Rectal smooth muscle tissue (tissue), 1 donor: ENCODE results near the gene ANKRD28.
"Not testable (repeated sequence)": the region's sequence is repeated elsewhere in the genome, so short reads cannot be mapped to it uniquely, and the experiment has no call there.

Experiments used
- H3K27ac ChIP-seq: one replicate; pipeline ENCODE4 v1.7.0; 2013; ENCODE audit warnings: low read depth, low read length, inconsistent platforms
- H3K27me3 ChIP-seq: one replicate; pipeline ENCODE4 v1.7.0; 2013; ENCODE audit warnings: low read length; ENCODE audit not compliant: control insufficient read depth, insufficient read depth
- H3K36me3 ChIP-seq: one replicate; pipeline ENCODE4 v1.7.0; 2013; ENCODE audit warnings: low read length; ENCODE audit not compliant: control insufficient read depth, insufficient read depth
- H3K4me1 ChIP-seq: one replicate; pipeline ENCODE4 v1.7.0; 2013; ENCODE audit warnings: low read length; ENCODE audit not compliant: control insufficient read depth, insufficient read depth
- H3K4me3 ChIP-seq: one replicate; pipeline ENCODE4 v1.7.0; 2013; ENCODE audit warnings: low read length
- H3K9ac ChIP-seq: one replicate; pipeline ENCODE4 v1.7.0; 2013; ENCODE audit warnings: low read length

The ANKRD28 gene

GRCh38 chr3:15819576-15819975 is 21.8 kb upstream of the ANKRD28 start:
- Histone ChIP-seq H3K36me3 (no peaks in the 10 kb centered on the region), H3K27me3 (no peaks in the 10 kb centered on the region), H3K4me3 (no peak overlapping the region), H3K4me1 (no peaks in the 10 kb centered on the region), H3K9ac (no peak overlapping the region), H3K27ac (no peak overlapping the region)

- Histone ChIP-seq H3K9ac (no peak overlapping the region), H3K27ac (no peak overlapping the region), H3K4me1 (no peaks in the 10 kb centered on the region), H3K27me3 (no peaks in the 10 kb centered on the region), H3K4me3 (no peak overlapping the region), H3K36me3 (no peaks in the 10 kb centered on the region)
These were observed 21.3 kb upstream of the ANKRD28 start for GRCh38 chr3:15819043-15819442.

- Histone ChIP-seq H3K27me3 (no peaks in the 10 kb centered on the region), H3K4me3 (no peak overlapping the region), H3K9ac (no peak overlapping the region), H3K36me3 (no peaks in the 10 kb centered on the region), H3K27ac (no peak overlapping the region), H3K4me1 (peaks cover 6% of the 10 kb centered on the region)
These were observed 17.9 kb upstream of the ANKRD28 start for GRCh38 chr3:15815696-15816095.

GRCh38 chr3:15813079-15813478 is 15.3 kb upstream of the ANKRD28 start:
- not testable (repeated sequence) for H3K4me1 ChIP-seq, H3K36me3 ChIP-seq, H3K27me3 ChIP-seq, H3K4me3 ChIP-seq, H3K27ac ChIP-seq, H3K9ac ChIP-seq

- Histone ChIP-seq H3K9ac (no peak overlapping the region), H3K27me3 (no peaks in the 10 kb centered on the region), H3K27ac (no peak overlapping the region), H3K4me3 (no peak overlapping the region), H3K4me1 (peaks cover 8% of the 10 kb centered on the region), H3K36me3 (no peaks in the 10 kb centered on the region)
These were observed 14.4 kb upstream of the ANKRD28 start for GRCh38 chr3:15812183-15812582.

- Histone ChIP-seq H3K9ac (no peak overlapping the region), H3K36me3 (no peaks in the 10 kb centered on the region), H3K27me3 (no peaks in the 10 kb centered on the region), H3K4me3 (no peak overlapping the region), H3K27ac (peak overlapping the region; percentile 48), H3K4me1 (peaks cover 9% of the 10 kb centered on the region)
These were observed 12.9 kb upstream of the ANKRD28 start for GRCh38 chr3:15810702-15811101.

GRCh38 chr3:15809313-15809712 is 11.5 kb upstream of the ANKRD28 start:
- Histone ChIP-seq H3K4me1 (peaks cover 16% of the 10 kb centered on the region), H3K9ac (no peak overlapping the region), H3K27me3 (no peaks in the 10 kb centered on the region), H3K27ac (no peak overlapping the region), H3K4me3 (no peak overlapping the region), H3K36me3 (no peaks in the 10 kb centered on the region)

GRCh38 chr3:15808679-15809310 is 11.0 kb upstream of the ANKRD28 start:
- Histone ChIP-seq H3K36me3 (no peaks in the 10 kb centered on the region), H3K27ac (no peak overlapping the region), H3K4me3 (no peak overlapping the region), H3K4me1 (peaks cover 16% of the 10 kb centered on the region), H3K27me3 (no peaks in the 10 kb centered on the region), H3K9ac (no peak overlapping the region)

GRCh38 chr3:15805756-15806266 is 8.0 kb upstream of the ANKRD28 start:
- Histone ChIP-seq H3K27ac (no peak overlapping the region), H3K36me3 (no peaks in the 10 kb centered on the region), H3K27me3 (no peaks in the 10 kb centered on the region), H3K9ac (no peak overlapping the region), H3K4me1 (peaks cover 11% of the 10 kb centered on the region), H3K4me3 (no peak overlapping the region)

GRCh38 chr3:15804553-15805095 is 6.8 kb upstream of the ANKRD28 start:
- Histone ChIP-seq H3K36me3 (no peaks in the 10 kb centered on the region), H3K27ac (peak overlapping the region; percentile 21), H3K4me1 (peaks cover 8% of the 10 kb centered on the region), H3K9ac (no peak overlapping the region), H3K27me3 (no peaks in the 10 kb centered on the region), H3K4me3 (no peak overlapping the region)

- H3K4me1 ChIP-seq: peaks cover 8% of the 10 kb centered on the region
- H3K9ac ChIP-seq: no peak overlapping the region
- no peak overlapping the region for H3K27ac ChIP-seq
- H3K27me3 ChIP-seq: no peaks in the 10 kb centered on the region
- H3K4me3 ChIP-seq: no peak overlapping the region
- H3K36me3 ChIP-seq: no peaks in the 10 kb centered on the region
These were observed 6.1 kb upstream of the ANKRD28 start for GRCh38 chr3:15803921-15804320.

- Histone ChIP-seq H3K9ac (no peak overlapping the region), H3K4me1 (peaks cover 8% of the 10 kb centered on the region), H3K27me3 (no peaks in the 10 kb centered on the region), H3K36me3 (no peaks in the 10 kb centered on the region), H3K4me3 (no peak overlapping the region), H3K27ac (no peak overlapping the region)
These were observed 3.5 kb upstream of the ANKRD28 start for GRCh38 chr3:15801298-15801697.

GRCh38 chr3:15800780-15801179 is 3.0 kb upstream of the ANKRD28 start:
- no peak overlapping the region for H3K4me3 ChIP-seq
- H3K27me3 ChIP-seq: no peaks in the 10 kb centered on the region
- no peaks in the 10 kb centered on the region for H3K36me3 ChIP-seq
- no peak overlapping the region for H3K27ac ChIP-seq
- peaks cover 8% of the 10 kb centered on the region for H3K4me1 ChIP-seq
- no peak overlapping the region for H3K9ac ChIP-seq
